Large intestine (tissue), 12 donors: Measurements from ENCODE around the gene CTNS. TPM values are rescaled to one million over a fixed set of nuclear protein-coding genes. Genes with fewer than 3 reads are reported as not detected.
A peak's percentile ranks its signal among the peaks of the same experiment; 100 is the strongest.

Experiments
- DNase-seq, 2 donors: peaks; one replicate each; pipeline versions ENCODE4 v3.0.0 to v3.0.0-alpha.2; 2013
- H3K27ac ChIP-seq: one replicate; pipeline ENCODE4 v1.5.1; 2013; ENCODE audit warnings: low read length
- H3K27me3 ChIP-seq: 2 replicates; pipeline ENCODE4 v1.6.1; 2013; ENCODE audit warnings: low read length; ENCODE audit not compliant: control insufficient read depth, insufficient read depth
- H3K36me3 ChIP-seq: 2 replicates; pipeline ENCODE4 v1.6.1; 2013; ENCODE audit warnings: low read length; ENCODE audit not compliant: control insufficient read depth, insufficient read depth
- H3K4me1 ChIP-seq: one replicate; pipeline ENCODE4 v1.6.1; 2013; ENCODE audit warnings: low read length; ENCODE audit not compliant: control insufficient read depth, insufficient read depth
- H3K4me3 ChIP-seq: one replicate; pipeline ENCODE4 v1.5.1; 2013; ENCODE audit warnings: low read length
- H3K9me3 ChIP-seq: one replicate; pipeline ENCODE4 v1.6.1; 2013; ENCODE audit warnings: mild to moderate bottlenecking, low read depth, low read length, moderate library complexity; ENCODE audit not compliant: control insufficient read depth
- WGBS: methylation state at CpG from one replicate; pipeline ENCODE4 v1.1.5; 2013; ENCODE audit warnings: low lambda C conversion rate; ENCODE audit not compliant: insufficient coverage; 5-methylcytosine and 5-hydroxymethylcytosine counted together
- long read RNA-seq, 11 donors: transcript quantifications; one replicate each; lab custom pipeline, GENCODE V29; 2026
- polyA plus RNA-seq: library from polyadenylated mRNA; unstranded; fragments of 120-200 nt; gene quantifications from one replicate; pipeline ENCODE4 v1.2.1, GENCODE V29; 2013

CTNS gene
- polyA plus RNA-seq, result 21.7 TPM
- long read RNA-seq, donor 1, result 0 reads
- long read RNA-seq, donor 2, partial matches to known transcripts, result 534 of 560 reads
- long read RNA-seq, donor 2, other reads (novel, unspliced or antisense), result 24 of 560 reads
- long read RNA-seq, donor 3, result 0 reads
- long read RNA-seq, donor 4, result 0 reads
- long read RNA-seq, donor 5, partial matches to known transcripts, result 0 of 42 reads
- long read RNA-seq, donor 5, other reads (novel, unspliced or antisense), result 42 of 42 reads
- long read RNA-seq, donor 6, transcript CTNS-201 (12 exons, 2,866 nt), result major isoform, 5 of 117 reads
- long read RNA-seq, donor 6, partial matches to known transcripts, result 77 of 117 reads
- long read RNA-seq, donor 6, other reads (novel, unspliced or antisense), result 35 of 117 reads
- long read RNA-seq, donor 7, partial matches to known transcripts, result 0 of 2 reads
- long read RNA-seq, donor 7, other reads (novel, unspliced or antisense), result 0 of 2 reads
- long read RNA-seq, donor 8, transcript CTNS-201 (12 exons, 2,866 nt), result major isoform, 5 of 80 reads
- long read RNA-seq, donor 8, partial matches to known transcripts, result 44 of 80 reads
- long read RNA-seq, donor 8, other reads (novel, unspliced or antisense), result 31 of 80 reads
- long read RNA-seq, donor 9, partial matches to known transcripts, result 0 of 50 reads
- long read RNA-seq, donor 9, other reads (novel, unspliced or antisense), result 48 of 50 reads
- long read RNA-seq, donor 10, transcript CTNS-201 (12 exons, 2,866 nt), result major isoform, 5 of 6 reads
- long read RNA-seq, donor 10, partial matches to known transcripts, result 0 of 6 reads
- long read RNA-seq, donor 10, other reads (novel, unspliced or antisense), result 0 of 6 reads
- long read RNA-seq, donor 11, partial matches to known transcripts, result 21 of 61 reads
- long read RNA-seq, donor 11, other reads (novel, unspliced or antisense), result 38 of 61 reads

- H3K9me3 ChIP-seq, result no peaks in the 10 kb centered on the region
- DNase-seq, result peak; percentile 95 to 99
- H3K27me3 ChIP-seq, result no peaks in the 10 kb centered on the region
- peaks cover 10% of the 10 kb centered on the region for H3K4me1 ChIP-seq
- peaks cover 11% of the 10 kb centered on the region for H3K36me3 ChIP-seq
- H3K4me3 ChIP-seq, result peak within 1 kb of the TSS; percentile 76
- H3K27ac ChIP-seq, result peak within 1 kb of the TSS; percentile 97
- WGBS, result no CpG with 5 or more reads among the region's 68 CpGs
Measured at GRCh38 chr17:3636154-3636907, at the start of gene CTNS, which contains the start of gene SHPK. TSS of gene CTNS (plus strand) at chr17:3636760. CDS start at chr17:3640207, 3,447 bp downstream. TSS of gene SHPK (minus strand) at chr17:3636250. CDS start at chr17:3636219, 31 bp downstream.

- Histone ChIP-seq H3K27ac (no peak overlapping the region), H3K4me1 (no peaks in the 10 kb centered on the region), H3K36me3 (peaks cover 70% of the 10 kb centered on the region), H3K4me3 (no peak overlapping the region), H3K9me3 (no peaks in the 10 kb centered on the region), H3K27me3 (no peaks in the 10 kb centered on the region)
- WGBS, result no CpG with 5 or more reads among the region's 22 CpGs
- no peak for DNase-seq
Measured at GRCh38 chr17:3589784-3590183, 46.8 kb upstream of the CTNS start.

- Histone ChIP-seq H3K36me3 (peaks cover 66% of the 10 kb centered on the region), H3K4me3 (no peak overlapping the region), H3K9me3 (no peaks in the 10 kb centered on the region), H3K27me3 (no peaks in the 10 kb centered on the region), H3K4me1 (no peaks in the 10 kb centered on the region), H3K27ac (no peak overlapping the region)
- no CpG with 5 or more reads among the region's 15 CpGs for WGBS
- no peak for DNase-seq
Measured at GRCh38 chr17:3590231-3590630, 46.3 kb upstream of the CTNS start.

GRCh38 chr17:3590768-3591167 lies 45.8 kb upstream of the CTNS start:
- DNase-seq, result no peak
- Histone ChIP-seq H3K27me3 (no peaks in the 10 kb centered on the region), H3K27ac (no peak overlapping the region), H3K4me1 (no peaks in the 10 kb centered on the region), H3K4me3 (no peak overlapping the region), H3K36me3 (peaks cover 65% of the 10 kb centered on the region), H3K9me3 (no peaks in the 10 kb centered on the region)
- WGBS, result no CpG with 5 or more reads among the region's 15 CpGs

GRCh38 chr17:3592216-3592860 lies 44.2 kb upstream of the CTNS start:
- Histone ChIP-seq H3K36me3 (peaks cover 66% of the 10 kb centered on the region), H3K4me1 (no peaks in the 10 kb centered on the region), H3K27me3 (no peaks in the 10 kb centered on the region), H3K4me3 (no peak overlapping the region), H3K9me3 (no peaks in the 10 kb centered on the region), H3K27ac (no peak overlapping the region)
- no peak for DNase-seq
- no CpG with 5 or more reads among the region's 15 CpGs for WGBS

GRCh38 chr17:3593384-3593783 lies 43.2 kb upstream of the CTNS start:
- no CpG with 5 or more reads among the region's 5 CpGs for WGBS

GRCh38 chr17:3594051-3594800 lies 42.3 kb upstream of the CTNS start:
- DNase-seq, result no peak
- H3K36me3 ChIP-seq, result peaks cover 59% of the 10 kb centered on the region

More at GRCh38 chr17:3593384-3593783, 43.2 kb upstream of the CTNS start:
- Histone ChIP-seq H3K9me3 (no peaks in the 10 kb centered on the region), H3K36me3 (peaks cover 63% of the 10 kb centered on the region), H3K4me3 (no peak overlapping the region), H3K27me3 (no peaks in the 10 kb centered on the region), H3K27ac (no peak overlapping the region), H3K4me1 (no peaks in the 10 kb centered on the region)
- DNase-seq, result no peak

GRCh38 chr17:3594976-3595375 lies 41.6 kb upstream of the CTNS start:
- DNase-seq, result no peak
- no peaks in the 10 kb centered on the region for H3K9me3 ChIP-seq
- no peak overlapping the region for H3K4me3 ChIP-seq
- no CpG with 5 or more reads among the region's 15 CpGs for WGBS
- no peaks in the 10 kb centered on the region for H3K4me1 ChIP-seq
- H3K27me3 ChIP-seq, result no peaks in the 10 kb centered on the region
- no peak overlapping the region for H3K27ac ChIP-seq
- H3K36me3 ChIP-seq, result peaks cover 51% of the 10 kb centered on the region

More at GRCh38 chr17:3594051-3594800, 42.3 kb upstream of the CTNS start:
- Histone ChIP-seq H3K9me3 (no peaks in the 10 kb centered on the region), H3K27ac (no peak overlapping the region), H3K27me3 (no peaks in the 10 kb centered on the region), H3K4me3 (no peak overlapping the region), H3K4me1 (no peaks in the 10 kb centered on the region)
- no CpG with 5 or more reads among the region's 11 CpGs for WGBS

GRCh38 chr17:3596804-3597464 lies 39.6 kb upstream of the CTNS start:
- no peaks in the 10 kb centered on the region for H3K9me3 ChIP-seq
- H3K4me3 ChIP-seq, result no peak overlapping the region
- H3K27me3 ChIP-seq, result no peaks in the 10 kb centered on the region
- H3K36me3 ChIP-seq, result peaks cover 35% of the 10 kb centered on the region
- DNase-seq, result no peak
- WGBS, result no CpG with 5 or more reads among the region's 27 CpGs
- H3K27ac ChIP-seq, result no peak overlapping the region
- no peaks in the 10 kb centered on the region for H3K4me1 ChIP-seq
